ENCODE results near the gene SLCO3A1. TPM values are rescaled to one million over a fixed set of nuclear protein-coding genes. Genes with fewer than 3 reads are reported as not detected.

Gene SLCO3A1
- total RNA-seq, 3 donors from 2014 or later = 8.5 to 14.1 (median 13.6) TPM

DNA sequence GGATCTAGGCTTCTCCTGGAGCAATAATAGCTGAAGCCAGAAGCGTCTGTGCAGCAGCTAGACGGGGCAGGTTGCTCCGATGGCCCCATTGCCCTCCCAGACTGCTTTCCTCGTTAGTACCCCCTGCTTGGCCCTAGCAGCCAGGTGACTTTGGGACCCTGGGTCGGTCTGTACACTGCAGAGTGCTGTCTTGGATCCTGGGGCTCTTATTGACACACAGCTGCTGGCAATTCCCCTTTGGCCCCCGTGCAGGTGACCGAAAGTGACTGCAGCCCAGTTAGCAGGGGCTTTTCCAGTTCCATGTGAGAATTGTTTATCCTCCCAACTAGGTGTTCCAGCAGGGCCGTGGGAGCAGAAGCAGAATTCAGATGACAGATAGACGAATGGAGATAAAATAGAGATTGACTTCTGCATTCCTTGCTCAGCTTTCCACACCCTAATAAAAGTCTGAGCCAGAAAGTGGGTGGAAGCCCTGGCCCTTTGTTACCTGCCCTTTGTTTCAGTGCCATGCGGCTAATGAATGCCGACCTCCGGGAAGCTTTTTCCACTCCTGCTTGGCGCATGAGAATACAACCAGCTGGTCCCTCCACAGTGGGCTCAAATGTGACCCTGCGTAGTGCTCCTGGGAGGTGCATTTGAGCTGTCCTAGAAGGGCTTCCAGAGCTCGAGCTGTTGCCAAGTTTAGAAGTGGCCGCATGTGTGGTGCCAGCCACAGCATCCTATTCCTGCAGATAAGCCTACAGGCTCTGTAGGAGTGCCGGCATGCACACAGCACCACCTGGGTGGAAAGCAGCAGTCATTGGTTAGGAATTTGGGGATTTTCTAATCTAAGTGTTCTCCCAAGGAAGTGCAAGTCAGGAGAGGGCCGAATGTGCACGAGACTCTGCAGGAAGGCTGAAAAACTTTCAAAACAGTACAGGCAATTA, 94.4 kb downstream of the SLCO3A1 start:
- Histone ChIP-seq H3K27me3 (no peaks in the 10 kb centered on the region), H3K4me1 (peaks cover 17 to 20% of the 10 kb centered on the region in 2 donors), H3K4me3 (peak overlapping the region in 1 of 3 donors; percentile 30), H3K36me3 (no peaks in the 10 kb centered on the region), H3K9me3 (no peaks in the 10 kb centered on the region), H3K27ac (peak overlapping the region; percentile 74 to 82)
- intact Hi-C loops (cut with DNase I; ENCODE audit: low total_unique reads) = no loop called here
- no peak for TF ChIP-seq POLR2AphosphoS5 (IDR thresholded peaks at IDR 0.05)
- TF ChIP-seq, protein P1, sequence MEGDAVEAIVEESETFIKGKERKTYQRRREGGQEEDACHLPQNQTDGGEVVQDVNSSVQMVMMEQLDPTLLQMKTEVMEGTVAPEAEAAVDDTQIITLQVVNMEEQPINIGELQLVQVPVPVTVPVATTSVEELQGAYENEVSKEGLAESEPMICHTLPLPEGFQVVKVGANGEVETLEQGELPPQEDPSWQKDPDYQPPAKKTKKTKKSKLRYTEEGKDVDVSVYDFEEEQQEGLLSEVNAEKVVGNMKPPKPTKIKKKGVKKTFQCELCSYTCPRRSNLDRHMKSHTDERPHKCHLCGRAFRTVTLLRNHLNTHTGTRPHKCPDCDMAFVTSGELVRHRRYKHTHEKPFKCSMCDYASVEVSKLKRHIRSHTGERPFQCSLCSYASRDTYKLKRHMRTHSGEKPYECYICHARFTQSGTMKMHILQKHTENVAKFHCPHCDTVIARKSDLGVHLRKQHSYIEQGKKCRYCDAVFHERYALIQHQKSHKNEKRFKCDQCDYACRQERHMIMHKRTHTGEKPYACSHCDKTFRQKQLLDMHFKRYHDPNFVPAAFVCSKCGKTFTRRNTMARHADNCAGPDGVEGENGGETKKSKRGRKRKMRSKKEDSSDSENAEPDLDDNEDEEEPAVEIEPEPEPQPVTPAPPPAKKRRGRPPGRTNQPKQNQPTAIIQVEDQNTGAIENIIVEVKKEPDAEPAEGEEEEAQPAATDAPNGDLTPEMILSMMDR (IDR thresholded peaks at IDR 0.05) = no peak
- TF ChIP-seq POLR2A (IDR thresholded peaks at IDR 0.05) = no peak
- peak in 1 of 2 donors; percentile 41 for DNase-seq (ENCODE audit: low spot score in 2 of 2)

DNA sequence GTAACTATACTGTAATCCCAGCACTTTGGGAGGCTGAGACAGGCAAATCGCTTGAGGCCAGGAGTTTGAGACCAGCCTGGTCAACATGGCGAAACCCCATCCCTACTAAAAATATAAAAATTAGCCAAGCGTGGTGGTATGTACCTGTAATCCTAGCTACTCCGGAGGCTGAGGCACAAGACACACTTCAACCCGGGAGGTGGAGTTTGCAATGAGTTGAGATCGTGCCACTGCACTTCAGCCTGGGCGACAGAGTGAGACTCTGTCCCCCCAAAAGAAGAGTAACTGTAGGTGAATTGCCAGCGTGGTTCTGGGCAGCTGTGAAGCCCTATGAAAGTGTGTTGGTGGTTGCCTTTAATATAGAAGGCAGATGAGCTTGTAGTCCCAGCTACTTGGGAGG, 95.9 kb downstream of the SLCO3A1 start:
- H3K36me3 ChIP-seq = no peaks in the 10 kb centered on the region
- no peak for DNase-seq (ENCODE audit: low spot score in 2 of 2)
- intact Hi-C loops (cut with DNase I; ENCODE audit: low total_unique reads) = loop anchor here (1.0 kb wide), 1 partner anchor 11 kb away; no protein-coding TSS in a partner anchor
- H3K27ac ChIP-seq = peak overlapping the region in 1 of 2 donors; percentile 14
- no peak for TF ChIP-seq POLR2AphosphoS5 (IDR thresholded peaks at IDR 0.05)
- TF ChIP-seq, protein P1 (IDR thresholded peaks at IDR 0.05) = no peak
- TF ChIP-seq POLR2A (IDR thresholded peaks at IDR 0.05) = no peak
- H3K4me1 ChIP-seq = peaks cover 7 to 15% of the 10 kb centered on the region in 2 donors
- H3K4me3 ChIP-seq = no peak overlapping the region
- H3K9me3 ChIP-seq = no peaks in the 10 kb centered on the region
- H3K27me3 ChIP-seq = no peaks in the 10 kb centered on the region

DNA sequence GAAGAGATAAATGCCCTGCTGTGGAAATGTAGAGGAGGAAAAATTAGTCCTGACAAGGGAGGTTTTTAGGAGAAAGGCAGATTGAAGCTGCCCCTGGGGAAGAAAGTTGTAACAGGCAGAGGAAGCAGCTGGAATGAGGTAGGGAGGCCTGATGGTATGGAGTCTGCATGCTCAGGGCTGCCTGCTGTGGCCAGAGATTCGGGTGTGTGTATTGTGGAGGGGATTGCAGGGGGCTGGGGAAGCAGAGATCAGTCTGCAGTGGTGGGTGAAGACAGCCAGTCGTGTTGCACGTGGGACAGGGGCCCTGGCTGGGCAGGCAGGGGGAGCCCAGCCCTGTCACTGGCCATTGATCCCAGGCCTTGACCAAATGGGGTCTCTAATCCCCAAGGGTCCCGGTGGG, 96.5 kb downstream of the SLCO3A1 start:
- TF ChIP-seq POLR2A (IDR thresholded peaks at IDR 0.05) (no peak), POLR2AphosphoS5 (IDR thresholded peaks at IDR 0.05) (no peak)
- TF ChIP-seq, protein P1 (IDR thresholded peaks at IDR 0.05) = no peak
- Histone ChIP-seq H3K27me3 (no peaks in the 10 kb centered on the region), H3K4me1 (peaks cover 5 to 12% of the 10 kb centered on the region in 2 donors), H3K27ac (no peak overlapping the region), H3K9me3 (no peaks in the 10 kb centered on the region), H3K36me3 (no peaks in the 10 kb centered on the region), H3K4me3 (no peak overlapping the region)
- intact Hi-C loops (cut with DNase I; ENCODE audit: low total_unique reads) = no loop called here
- DNase-seq (ENCODE audit: low spot score in 2 of 2) = no peak

DNA sequence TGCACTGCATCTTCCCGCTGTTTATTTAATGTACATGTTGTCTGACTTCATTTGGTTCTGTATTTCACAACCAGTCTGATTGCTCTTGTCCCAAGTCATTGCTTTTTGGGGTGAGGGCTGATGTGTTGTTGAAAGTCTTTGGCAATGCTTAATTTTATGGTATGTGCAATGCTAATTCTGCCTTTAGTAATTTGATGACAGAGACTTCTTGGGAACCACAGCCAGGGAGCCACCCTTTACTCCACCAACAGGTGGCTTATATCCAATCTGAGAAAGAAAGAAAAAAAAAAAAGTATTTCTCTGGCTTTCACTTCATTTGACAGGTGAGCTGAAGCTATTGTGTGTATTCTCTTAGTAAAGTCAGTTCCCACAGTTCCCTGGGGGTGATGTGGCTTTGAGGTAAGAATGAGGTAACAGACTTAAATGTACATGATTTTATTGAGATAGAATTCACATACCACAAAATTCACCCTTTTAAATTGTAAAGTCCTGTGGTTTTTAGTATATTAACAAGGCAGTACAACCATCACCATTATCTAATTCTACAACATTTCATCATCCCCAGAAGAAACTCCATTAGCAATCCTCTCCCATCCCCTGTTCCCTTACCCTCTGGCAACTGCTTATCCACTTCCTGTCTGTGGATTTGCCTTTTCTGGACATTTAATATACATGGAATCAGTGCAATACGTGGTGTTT, 97.3 kb downstream of the SLCO3A1 start:
- H3K36me3 ChIP-seq = no peaks in the 10 kb centered on the region
- peaks cover 5 to 14% of the 10 kb centered on the region in 2 donors for H3K4me1 ChIP-seq
- intact Hi-C loops (cut with DNase I; ENCODE audit: low total_unique reads) = no loop called here
- H3K27me3 ChIP-seq = no peaks in the 10 kb centered on the region
- H3K27ac ChIP-seq = no peak overlapping the region
- DNase-seq (ENCODE audit: low spot score in 2 of 2) = no peak
- TF ChIP-seq POLR2AphosphoS5 (IDR thresholded peaks at IDR 0.05) = no peak
- no peak for TF ChIP-seq POLR2A (IDR thresholded peaks at IDR 0.05)
- TF ChIP-seq, protein P1 (IDR thresholded peaks at IDR 0.05) = no peak
- H3K9me3 ChIP-seq = no peaks in the 10 kb centered on the region
- H3K4me3 ChIP-seq = no peak overlapping the region

DNA sequence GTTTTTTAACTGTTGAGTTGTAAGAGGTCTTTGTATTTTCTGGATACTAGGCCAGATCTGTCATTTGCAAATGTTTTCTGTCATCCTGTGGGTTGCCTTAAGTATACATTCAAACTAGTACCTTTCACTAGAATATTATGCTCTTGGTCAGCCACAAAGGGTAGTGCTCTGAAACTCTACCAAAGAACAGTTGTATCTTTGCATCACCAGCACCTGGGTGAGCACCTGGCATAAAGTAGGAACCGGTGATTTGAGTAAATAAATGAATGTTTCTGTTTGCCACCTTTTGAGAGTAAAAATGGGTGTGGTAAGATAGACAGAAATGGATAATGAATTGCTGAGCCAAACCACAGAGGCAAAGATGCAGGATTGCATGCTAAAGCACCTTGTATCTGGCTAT, 98.7 kb downstream of the SLCO3A1 start:
- intact Hi-C loops (cut with DNase I; ENCODE audit: low total_unique reads) = no loop called here
- TF ChIP-seq, protein P1 (IDR thresholded peaks at IDR 0.05) = no peak
- TF ChIP-seq POLR2A (IDR thresholded peaks at IDR 0.05) (no peak), POLR2AphosphoS5 (IDR thresholded peaks at IDR 0.05) (no peak)
- no peak for DNase-seq (ENCODE audit: low spot score in 2 of 2)
- no peak overlapping the region for H3K27ac ChIP-seq
- H3K27me3 ChIP-seq = no peaks in the 10 kb centered on the region
- no peaks in the 10 kb centered on the region for H3K36me3 ChIP-seq
- no peak overlapping the region for H3K4me3 ChIP-seq
- H3K4me1 ChIP-seq = peaks cover 5 to 18% of the 10 kb centered on the region in 2 donors
- H3K9me3 ChIP-seq = no peaks in the 10 kb centered on the region
